Mesendoderm (in vitro differentiated cells): ENCODE data around the gene CXCL14.

Source experiments
- DNase-seq: peaks from one replicate; pipeline ENCODE4 v3.0.0; 2013
- H2AK5ac ChIP-seq: 2 replicates; pipeline ENCODE4 v1.6.1; 2013; ENCODE audit warnings: low read length, inconsistent platforms
- H2BK120ac ChIP-seq: 2 replicates; pipeline ENCODE4 v1.6.1; 2013; ENCODE audit warnings: low read depth, mild to moderate bottlenecking, low read length, moderate library complexity, mixed read lengths
- H2BK15ac ChIP-seq: replicated peaks from 2 replicates; pipeline ENCODE4 v1.6.1; 2013; ENCODE audit warnings: low read depth, mild to moderate bottlenecking, moderate library complexity
- H2BK5ac ChIP-seq: 2 replicates; pipeline ENCODE4 v1.6.1; 2013; ENCODE audit warnings: low read length, inconsistent platforms
- H3K18ac ChIP-seq: 2 replicates; pipeline ENCODE4 v1.6.1; 2013; ENCODE audit warnings: mild to moderate bottlenecking, low read length, mixed read lengths
- H3K23ac ChIP-seq: one replicate; pipeline ENCODE4 v1.6.1; 2013; ENCODE audit warnings: low read length
- H3K27ac ChIP-seq: 2 replicates; pipeline ENCODE4 v1.5.1; 2013; ENCODE audit warnings: low read depth, mild to moderate bottlenecking, inconsistent platforms, low read length, moderate library complexity
- H3K27me3 ChIP-seq: 2 replicates; pipeline ENCODE4 v1.6.1; 2013; ENCODE audit warnings: low read length, control low read depth, mild to moderate bottlenecking, inconsistent platforms; ENCODE audit not compliant: insufficient read depth, poor library complexity
- H3K36me3 ChIP-seq: 2 replicates; pipeline ENCODE4 v1.6.1; 2013; ENCODE audit warnings: low read length, inconsistent platforms; ENCODE audit not compliant: control insufficient read depth, insufficient read depth
- H3K4ac ChIP-seq: one replicate; pipeline ENCODE4 v1.6.1; 2013; ENCODE audit warnings: low read depth, mild to moderate bottlenecking, low read length, moderate library complexity
- H3K4me1 ChIP-seq: 2 replicates; pipeline ENCODE4 v1.6.1; 2013; ENCODE audit warnings: low read depth, low read length, inconsistent platforms; ENCODE audit not compliant: control insufficient read depth
- H3K4me2 ChIP-seq: 2 replicates; pipeline ENCODE4 v1.6.1; 2013; ENCODE audit warnings: low read length
- H3K4me3 ChIP-seq: 2 replicates; pipeline ENCODE4 v1.5.1; 2013; ENCODE audit warnings: mild to moderate bottlenecking, low read length
- H3K56ac ChIP-seq: one replicate; pipeline ENCODE4 v1.6.1; 2013; ENCODE audit warnings: low read length
- H3K79me1 ChIP-seq: 2 replicates; pipeline ENCODE4 v1.6.1; 2013; ENCODE audit warnings: low read length, inconsistent platforms
- H3K79me2 ChIP-seq: 2 replicates; pipeline ENCODE4 v1.6.1; 2013; ENCODE audit warnings: mild to moderate bottlenecking, low read length; ENCODE audit not compliant: control insufficient read depth, insufficient read depth
- H3K9ac ChIP-seq: 2 replicates; pipeline ENCODE4 v1.6.1; 2013; ENCODE audit warnings: low read length, inconsistent platforms
- H4K5ac ChIP-seq: one replicate; pipeline ENCODE4 v1.6.1; 2013; ENCODE audit warnings: low read length
- H4K8ac ChIP-seq: one replicate; pipeline ENCODE4 v1.6.1; 2013; ENCODE audit warnings: low read depth, mild to moderate bottlenecking, control low read depth, low read length, moderate library complexity
- WGBS: extraction: QIAGEN DNeasy Blood & Tissue Kit; methylation state at CpG from one replicate; pipeline ENCODE4 v1.1.7; 2013; ENCODE audit warnings: low lambda C conversion rate, missing lambda C conversion rate; ENCODE audit not compliant: insufficient coverage; ENCODE audit errors: extremely low coverage; 5-methylcytosine and 5-hydroxymethylcytosine counted together

The CXCL14 gene

GRCh38 chr5:135582099-135582781 lies 3.4 kb upstream of the CXCL14 start:
- Histone ChIP-seq H3K27ac (no peak overlapping the region), H3K4me1 (peaks cover 9% of the 10 kb centered on the region), H4K5ac (no peak overlapping the region), H3K18ac (no peak overlapping the region), H4K8ac (no peak overlapping the region), H3K4me3 (no peak overlapping the region), H2BK5ac (no peak overlapping the region), H3K4me2 (no peak overlapping the region), H3K56ac (no peak overlapping the region), H3K4ac (no peak overlapping the region), H3K9ac (no peak overlapping the region), H3K36me3 (no peaks in the 10 kb centered on the region), H2BK15ac (no peak overlapping the region), H2BK120ac (no peak overlapping the region), H3K79me1 (no peaks in the 10 kb centered on the region), H2AK5ac (no peak overlapping the region), H3K23ac (no peak overlapping the region), H3K79me2 (no peaks in the 10 kb centered on the region), H3K27me3 (peaks cover 11% of the 10 kb centered on the region)
- no CpG with 5 or more reads among the region's 6 CpGs for WGBS
- no peak for DNase-seq

DNA sequence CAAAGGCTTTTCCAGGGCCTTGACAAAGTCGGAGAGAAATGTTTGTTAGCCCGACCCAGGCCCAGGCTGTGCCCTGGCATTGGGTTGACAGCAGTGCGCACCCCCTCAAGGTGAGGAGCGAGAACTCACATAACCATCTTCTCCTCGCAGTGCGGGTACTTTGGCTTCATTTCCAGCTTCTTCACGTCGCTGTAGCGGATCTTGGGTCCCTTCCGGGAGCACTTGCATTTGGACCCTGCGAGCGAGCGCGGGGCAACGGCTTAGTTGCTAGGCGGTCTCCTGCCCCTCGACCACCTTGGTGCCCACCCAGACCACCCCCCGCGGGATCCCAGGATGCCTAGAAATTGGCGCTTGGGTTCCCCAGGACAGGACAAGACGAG lies 496 bp downstream of the CXCL14 start:
- Histone ChIP-seq H2BK5ac (no peak overlapping the region), H3K36me3 (no peaks in the 10 kb centered on the region), H3K4ac (no peak overlapping the region), H4K5ac (no peak overlapping the region), H2BK120ac (no peak overlapping the region), H3K79me1 (no peaks in the 10 kb centered on the region), H3K18ac (no peak overlapping the region), H3K4me1 (peaks cover 14% of the 10 kb centered on the region), H3K27me3 (peaks cover 11% of the 10 kb centered on the region), H4K8ac (no peak overlapping the region), H2BK15ac (no peak overlapping the region), H3K9ac (peak overlapping the region; percentile 69), H3K56ac (peak overlapping the region; percentile 82), H3K4me3 (peak overlapping the region; percentile 30), H3K4me2 (peak overlapping the region; percentile 86), H2AK5ac (no peak overlapping the region), H3K79me2 (no peaks in the 10 kb centered on the region), H3K27ac (no peak overlapping the region), H3K23ac (peak overlapping the region; percentile 66)
- DNase-seq, result peak; percentile 20
- WGBS, result no CpG with 5 or more reads among the region's 21 CpGs

DNA sequence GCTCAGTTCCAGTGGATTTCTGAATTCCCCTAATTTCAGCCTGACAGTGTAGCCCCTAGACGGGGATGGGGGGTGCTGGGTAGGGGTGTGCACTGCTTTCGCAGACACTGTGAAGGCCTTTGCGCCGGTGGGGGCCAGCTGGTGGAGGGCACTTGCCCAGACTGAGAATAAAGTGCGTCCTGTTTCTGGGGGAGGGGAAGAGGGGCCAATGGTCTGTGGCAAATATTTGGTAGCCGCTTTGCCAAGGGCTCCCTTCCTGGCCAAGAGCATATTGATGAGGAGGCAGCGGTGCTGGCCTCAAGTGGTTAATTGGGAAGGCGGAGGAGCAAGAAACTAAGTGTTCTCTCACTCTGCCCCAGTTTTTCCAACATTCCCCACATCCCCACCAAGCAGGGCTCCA lies 1.4 kb downstream of the CXCL14 start:
- DNase-seq, result no peak
- no peaks in the 10 kb centered on the region for H3K79me1 ChIP-seq
- H3K36me3 ChIP-seq, result no peaks in the 10 kb centered on the region
- no peak overlapping the region for H3K4ac ChIP-seq
- no peak overlapping the region for H4K5ac ChIP-seq
- H3K9ac ChIP-seq, result peak overlapping the region; percentile 1
- H3K4me3 ChIP-seq, result no peak overlapping the region
- H3K27me3 ChIP-seq, result peaks cover 11% of the 10 kb centered on the region
- H3K4me2 ChIP-seq, result no peak overlapping the region
- no peak overlapping the region for H2BK5ac ChIP-seq
- H4K8ac ChIP-seq, result no peak overlapping the region
- H2BK15ac ChIP-seq, result no peak overlapping the region
- no peak overlapping the region for H2AK5ac ChIP-seq
- WGBS, result no CpG with 5 or more reads among the region's 8 CpGs
- peak overlapping the region; percentile 82 for H3K56ac ChIP-seq
- H3K79me2 ChIP-seq, result no peaks in the 10 kb centered on the region
- no peak overlapping the region for H2BK120ac ChIP-seq
- no peak overlapping the region for H3K23ac ChIP-seq
- no peak overlapping the region for H3K18ac ChIP-seq
- no peak overlapping the region for H3K27ac ChIP-seq
- H3K4me1 ChIP-seq, result peaks cover 14% of the 10 kb centered on the region

DNA sequence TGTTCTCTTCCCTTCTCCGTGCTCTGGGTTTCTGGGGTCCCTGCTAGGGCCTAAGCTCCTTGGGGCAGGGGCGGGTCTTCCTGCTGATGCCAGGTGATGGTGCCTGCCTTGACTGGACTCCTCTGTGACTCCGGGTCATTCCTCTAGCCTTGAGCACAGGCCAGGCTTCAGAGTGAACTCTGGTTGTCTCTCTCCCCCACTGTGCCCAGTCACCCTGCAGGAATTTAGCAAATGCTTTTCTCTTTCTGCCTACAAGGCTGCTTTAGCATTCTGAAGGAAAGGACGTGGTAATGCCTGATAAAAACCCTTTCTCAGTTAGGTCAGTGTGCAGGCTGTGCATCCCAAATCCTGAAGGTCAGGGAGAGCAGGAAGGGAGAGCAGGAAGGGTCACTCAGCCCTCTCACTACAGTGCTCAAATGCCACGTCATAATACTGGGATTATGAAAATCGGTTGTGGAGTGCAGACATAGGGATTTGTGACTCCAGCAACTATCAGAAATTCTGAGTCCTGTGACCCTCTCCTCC lies 2.7 kb downstream of the CXCL14 start:
- Histone ChIP-seq H4K8ac (no peak overlapping the region), H3K27me3 (peaks cover 11% of the 10 kb centered on the region), H2BK5ac (no peak overlapping the region), H3K79me2 (no peaks in the 10 kb centered on the region), H3K4me2 (peak overlapping the region; percentile 9), H4K5ac (no peak overlapping the region), H3K4ac (no peak overlapping the region), H3K23ac (peak overlapping the region; percentile 35), H2BK120ac (no peak overlapping the region), H3K4me1 (peaks cover 14% of the 10 kb centered on the region), H3K9ac (peak overlapping the region; percentile 14), H3K79me1 (no peaks in the 10 kb centered on the region), H2AK5ac (no peak overlapping the region), H3K56ac (peak overlapping the region; percentile 57), H3K36me3 (no peaks in the 10 kb centered on the region), H3K27ac (no peak overlapping the region), H3K18ac (no peak overlapping the region), H2BK15ac (no peak overlapping the region), H3K4me3 (no peak overlapping the region)
- DNase-seq, result peak; percentile 90
- no CpG with 5 or more reads among the region's 6 CpGs for WGBS

DNA sequence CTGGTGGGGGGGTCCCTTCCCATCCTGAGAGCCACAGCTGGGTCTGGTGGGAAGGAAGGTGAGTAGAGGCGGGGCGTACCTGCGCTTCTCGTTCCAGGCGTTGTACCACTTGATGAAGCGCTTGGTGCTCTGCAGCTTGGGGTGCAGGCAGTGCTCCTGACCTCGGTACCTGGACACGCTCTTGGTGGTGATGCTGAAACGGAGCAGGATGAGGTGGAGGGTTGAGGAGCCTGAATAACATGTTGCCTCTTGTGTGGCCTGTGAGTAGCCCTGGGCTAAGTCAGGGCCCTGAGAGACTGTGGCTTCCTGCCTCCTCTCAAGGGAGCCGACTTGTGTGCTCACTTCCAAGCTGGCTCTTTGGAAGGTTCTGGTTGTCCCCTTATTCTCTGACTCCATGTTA lies 4.3 kb downstream of the CXCL14 start:
- H4K8ac ChIP-seq, result no peak overlapping the region
- no peak overlapping the region for H4K5ac ChIP-seq
- H2BK5ac ChIP-seq, result no peak overlapping the region
- no peaks in the 10 kb centered on the region for H3K36me3 ChIP-seq
- no peak overlapping the region for H3K9ac ChIP-seq
- no peak overlapping the region for H3K4me3 ChIP-seq
- H2BK120ac ChIP-seq, result no peak overlapping the region
- WGBS, result no CpG with 5 or more reads among the region's 10 CpGs
- no peak overlapping the region for H3K23ac ChIP-seq
- H3K4me1 ChIP-seq, result peaks cover 14% of the 10 kb centered on the region
- H3K27me3 ChIP-seq, result peaks cover 8% of the 10 kb centered on the region
- no peaks in the 10 kb centered on the region for H3K79me1 ChIP-seq
- H3K56ac ChIP-seq, result no peak overlapping the region
- no peak overlapping the region for H3K4ac ChIP-seq
- DNase-seq, result no peak
- H3K27ac ChIP-seq, result no peak overlapping the region
- H3K4me2 ChIP-seq, result no peak overlapping the region
- no peak overlapping the region for H2AK5ac ChIP-seq
- H3K18ac ChIP-seq, result no peak overlapping the region
- H3K79me2 ChIP-seq, result no peaks in the 10 kb centered on the region
- no peak overlapping the region for H2BK15ac ChIP-seq

DNA sequence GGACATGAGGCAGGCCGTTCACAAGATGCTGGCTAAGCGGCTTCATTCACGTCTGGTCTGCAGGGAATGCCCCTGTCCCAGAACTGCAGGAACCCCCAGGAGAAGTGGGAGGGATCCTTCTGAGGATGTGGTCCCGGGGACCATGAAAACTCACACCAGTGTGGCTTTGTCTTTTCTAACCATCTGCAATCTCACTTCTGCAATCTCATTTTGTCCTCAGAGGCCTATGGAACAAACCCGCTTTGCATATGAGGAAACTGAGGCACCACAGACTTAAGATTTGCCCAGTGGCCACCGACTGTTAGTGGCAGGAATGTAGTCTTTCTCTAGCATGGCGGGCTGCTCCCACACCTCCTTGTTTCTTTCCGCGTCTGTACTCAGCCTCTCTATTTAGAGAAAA lies 6.9 kb downstream of the CXCL14 start:
- Histone ChIP-seq H3K36me3 (no peaks in the 10 kb centered on the region), H3K23ac (no peak overlapping the region), H3K4me2 (no peak overlapping the region), H3K4me3 (no peak overlapping the region), H2BK5ac (no peak overlapping the region), H3K4me1 (peaks cover 3% of the 10 kb centered on the region), H3K9ac (no peak overlapping the region), H3K27me3 (no peaks in the 10 kb centered on the region), H2BK120ac (no peak overlapping the region), H4K8ac (no peak overlapping the region), H3K18ac (no peak overlapping the region), H3K56ac (no peak overlapping the region), H3K27ac (no peak overlapping the region), H3K79me1 (no peaks in the 10 kb centered on the region), H3K4ac (no peak overlapping the region), H2AK5ac (no peak overlapping the region), H2BK15ac (no peak overlapping the region), H4K5ac (no peak overlapping the region), H3K79me2 (no peaks in the 10 kb centered on the region)
- no peak for DNase-seq
- WGBS, result no CpG with 5 or more reads among the region's 9 CpGs
